ENCODE measurements around the gene MARK2. TPM values are rescaled to one million over a fixed set of nuclear protein-coding genes. Genes with fewer than 3 reads are reported as not detected.

The MARK2 gene
- total and polyA plus RNA-seq, 2 of the 8 experiments (the other 6 are each of a cell fraction or from before 2014, with no cell fraction given) = 19.3 to 58.5 TPM

GRCh38 chr11:63849691-63850090, 10.8 kb downstream of the MARK2 start (continued):
- TF ChIP-seq, protein P1, sequence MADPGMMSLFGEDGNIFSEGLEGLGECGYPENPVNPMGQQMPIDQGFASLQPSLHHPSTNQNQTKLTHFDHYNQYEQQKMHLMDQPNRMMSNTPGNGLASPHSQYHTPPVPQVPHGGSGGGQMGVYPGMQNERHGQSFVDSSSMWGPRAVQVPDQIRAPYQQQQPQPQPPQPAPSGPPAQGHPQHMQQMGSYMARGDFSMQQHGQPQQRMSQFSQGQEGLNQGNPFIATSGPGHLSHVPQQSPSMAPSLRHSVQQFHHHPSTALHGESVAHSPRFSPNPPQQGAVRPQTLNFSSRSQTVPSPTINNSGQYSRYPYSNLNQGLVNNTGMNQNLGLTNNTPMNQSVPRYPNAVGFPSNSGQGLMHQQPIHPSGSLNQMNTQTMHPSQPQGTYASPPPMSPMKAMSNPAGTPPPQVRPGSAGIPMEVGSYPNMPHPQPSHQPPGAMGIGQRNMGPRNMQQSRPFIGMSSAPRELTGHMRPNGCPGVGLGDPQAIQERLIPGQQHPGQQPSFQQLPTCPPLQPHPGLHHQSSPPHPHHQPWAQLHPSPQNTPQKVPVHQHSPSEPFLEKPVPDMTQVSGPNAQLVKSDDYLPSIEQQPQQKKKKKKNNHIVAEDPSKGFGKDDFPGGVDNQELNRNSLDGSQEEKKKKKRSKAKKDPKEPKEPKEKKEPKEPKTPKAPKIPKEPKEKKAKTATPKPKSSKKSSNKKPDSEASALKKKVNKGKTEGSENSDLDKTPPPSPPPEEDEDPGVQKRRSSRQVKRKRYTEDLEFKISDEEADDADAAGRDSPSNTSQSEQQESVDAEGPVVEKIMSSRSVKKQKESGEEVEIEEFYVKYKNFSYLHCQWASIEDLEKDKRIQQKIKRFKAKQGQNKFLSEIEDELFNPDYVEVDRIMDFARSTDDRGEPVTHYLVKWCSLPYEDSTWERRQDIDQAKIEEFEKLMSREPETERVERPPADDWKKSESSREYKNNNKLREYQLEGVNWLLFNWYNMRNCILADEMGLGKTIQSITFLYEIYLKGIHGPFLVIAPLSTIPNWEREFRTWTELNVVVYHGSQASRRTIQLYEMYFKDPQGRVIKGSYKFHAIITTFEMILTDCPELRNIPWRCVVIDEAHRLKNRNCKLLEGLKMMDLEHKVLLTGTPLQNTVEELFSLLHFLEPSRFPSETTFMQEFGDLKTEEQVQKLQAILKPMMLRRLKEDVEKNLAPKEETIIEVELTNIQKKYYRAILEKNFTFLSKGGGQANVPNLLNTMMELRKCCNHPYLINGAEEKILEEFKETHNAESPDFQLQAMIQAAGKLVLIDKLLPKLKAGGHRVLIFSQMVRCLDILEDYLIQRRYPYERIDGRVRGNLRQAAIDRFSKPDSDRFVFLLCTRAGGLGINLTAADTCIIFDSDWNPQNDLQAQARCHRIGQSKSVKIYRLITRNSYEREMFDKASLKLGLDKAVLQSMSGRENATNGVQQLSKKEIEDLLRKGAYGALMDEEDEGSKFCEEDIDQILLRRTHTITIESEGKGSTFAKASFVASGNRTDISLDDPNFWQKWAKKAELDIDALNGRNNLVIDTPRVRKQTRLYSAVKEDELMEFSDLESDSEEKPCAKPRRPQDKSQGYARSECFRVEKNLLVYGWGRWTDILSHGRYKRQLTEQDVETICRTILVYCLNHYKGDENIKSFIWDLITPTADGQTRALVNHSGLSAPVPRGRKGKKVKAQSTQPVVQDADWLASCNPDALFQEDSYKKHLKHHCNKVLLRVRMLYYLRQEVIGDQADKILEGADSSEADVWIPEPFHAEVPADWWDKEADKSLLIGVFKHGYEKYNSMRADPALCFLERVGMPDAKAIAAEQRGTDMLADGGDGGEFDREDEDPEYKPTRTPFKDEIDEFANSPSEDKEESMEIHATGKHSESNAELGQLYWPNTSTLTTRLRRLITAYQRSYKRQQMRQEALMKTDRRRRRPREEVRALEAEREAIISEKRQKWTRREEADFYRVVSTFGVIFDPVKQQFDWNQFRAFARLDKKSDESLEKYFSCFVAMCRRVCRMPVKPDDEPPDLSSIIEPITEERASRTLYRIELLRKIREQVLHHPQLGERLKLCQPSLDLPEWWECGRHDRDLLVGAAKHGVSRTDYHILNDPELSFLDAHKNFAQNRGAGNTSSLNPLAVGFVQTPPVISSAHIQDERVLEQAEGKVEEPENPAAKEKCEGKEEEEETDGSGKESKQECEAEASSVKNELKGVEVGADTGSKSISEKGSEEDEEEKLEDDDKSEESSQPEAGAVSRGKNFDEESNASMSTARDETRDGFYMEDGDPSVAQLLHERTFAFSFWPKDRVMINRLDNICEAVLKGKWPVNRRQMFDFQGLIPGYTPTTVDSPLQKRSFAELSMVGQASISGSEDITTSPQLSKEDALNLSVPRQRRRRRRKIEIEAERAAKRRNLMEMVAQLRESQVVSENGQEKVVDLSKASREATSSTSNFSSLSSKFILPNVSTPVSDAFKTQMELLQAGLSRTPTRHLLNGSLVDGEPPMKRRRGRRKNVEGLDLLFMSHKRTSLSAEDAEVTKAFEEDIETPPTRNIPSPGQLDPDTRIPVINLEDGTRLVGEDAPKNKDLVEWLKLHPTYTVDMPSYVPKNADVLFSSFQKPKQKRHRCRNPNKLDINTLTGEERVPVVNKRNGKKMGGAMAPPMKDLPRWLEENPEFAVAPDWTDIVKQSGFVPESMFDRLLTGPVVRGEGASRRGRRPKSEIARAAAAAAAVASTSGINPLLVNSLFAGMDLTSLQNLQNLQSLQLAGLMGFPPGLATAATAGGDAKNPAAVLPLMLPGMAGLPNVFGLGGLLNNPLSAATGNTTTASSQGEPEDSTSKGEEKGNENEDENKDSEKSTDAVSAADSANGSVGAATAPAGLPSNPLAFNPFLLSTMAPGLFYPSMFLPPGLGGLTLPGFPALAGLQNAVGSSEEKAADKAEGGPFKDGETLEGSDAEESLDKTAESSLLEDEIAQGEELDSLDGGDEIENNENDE (IDR thresholded peaks at IDR 0.05; ENCODE audit: insufficient replicate concordance, low read length) = no peak
- TF ChIP-seq, protein P2, sequence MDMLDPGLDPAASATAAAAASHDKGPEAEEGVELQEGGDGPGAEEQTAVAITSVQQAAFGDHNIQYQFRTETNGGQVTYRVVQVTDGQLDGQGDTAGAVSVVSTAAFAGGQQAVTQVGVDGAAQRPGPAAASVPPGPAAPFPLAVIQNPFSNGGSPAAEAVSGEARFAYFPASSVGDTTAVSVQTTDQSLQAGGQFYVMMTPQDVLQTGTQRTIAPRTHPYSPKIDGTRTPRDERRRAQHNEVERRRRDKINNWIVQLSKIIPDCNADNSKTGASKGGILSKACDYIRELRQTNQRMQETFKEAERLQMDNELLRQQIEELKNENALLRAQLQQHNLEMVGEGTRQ (IDR thresholded peaks at IDR 0.05; ENCODE audit: low read length) = no peak
- TF ChIP-seq SP1 (IDR thresholded peaks at IDR 0.05; ENCODE audit: low read depth, low read length) = no peak
- no peak for TF ChIP-seq GTF2F1 (IDR thresholded peaks at IDR 0.05; ENCODE audit: borderline replicate concordance, low read depth, low read length)
- TF ChIP-seq MAFK (IDR thresholded peaks at IDR 0.05; ENCODE audit: low read depth, low read length) = no peak
- TF ChIP-seq RAD21 (IDR thresholded peaks at IDR 0.05 in 1 of 2, conservative IDR thresholded peaks at IDR 0.05 in 1 of 2; ENCODE audit: low read depth in 2 of 2, low read length in 2 of 2) = no peak
- TF ChIP-seq FOSL1 (IDR thresholded peaks at IDR 0.05; ENCODE audit: insufficient read depth, low read depth, low read length) = no peak
